Measurements from ENCODE around the gene CACNA1S. TPM values are rescaled to one million over a fixed set of nuclear protein-coding genes. Genes with fewer than 3 reads are reported as not detected.
A peak's percentile ranks its signal among the peaks of the same experiment; 100 is the strongest.

Gene CACNA1S
- total RNA-seq, 1 experiment from 2014 or later: not detected

DNA sequence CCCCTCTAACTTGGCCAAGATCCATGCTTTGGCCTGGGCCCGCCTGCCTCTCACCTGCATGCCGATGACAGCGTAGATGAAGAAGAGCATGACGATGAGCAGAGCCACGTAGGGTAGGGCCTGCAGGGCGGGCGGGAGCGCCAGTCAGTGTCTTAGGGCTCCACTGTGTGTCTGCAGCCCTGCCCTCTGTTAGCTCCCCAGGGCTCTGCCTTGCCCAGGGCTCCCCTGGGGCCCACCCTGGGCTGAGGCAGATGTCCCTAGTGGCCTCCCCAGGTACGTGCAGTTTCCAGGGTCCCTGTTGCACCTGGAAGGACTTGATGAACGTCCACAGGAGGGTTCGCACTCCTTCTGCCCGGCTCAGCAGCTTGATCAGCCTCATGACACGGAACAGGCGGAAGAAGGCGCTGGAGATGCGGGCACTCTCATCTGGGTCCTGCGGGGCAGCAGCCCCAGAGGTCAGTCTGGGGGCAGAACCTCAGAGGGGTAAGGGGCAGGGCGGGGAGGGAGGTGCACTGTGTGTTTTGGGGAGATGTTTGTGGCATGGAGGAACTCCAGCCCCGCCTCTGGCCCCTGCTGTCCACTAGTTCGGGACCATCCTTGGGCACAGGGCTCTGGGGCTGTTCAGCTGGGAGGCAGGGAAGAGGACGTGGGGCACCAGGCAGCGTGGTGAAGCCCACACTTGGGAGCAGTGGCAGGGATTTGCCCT, 58.9 kb downstream of the CACNA1S start:
- in situ Hi-C loops (cut with HindIII; ENCODE audit: low pct_unique_long_range_greater_than_20kb, low sequenced_read_pairs): no loop called here
- no peak for DNase-seq (ENCODE audit: low read depth)

DNA sequence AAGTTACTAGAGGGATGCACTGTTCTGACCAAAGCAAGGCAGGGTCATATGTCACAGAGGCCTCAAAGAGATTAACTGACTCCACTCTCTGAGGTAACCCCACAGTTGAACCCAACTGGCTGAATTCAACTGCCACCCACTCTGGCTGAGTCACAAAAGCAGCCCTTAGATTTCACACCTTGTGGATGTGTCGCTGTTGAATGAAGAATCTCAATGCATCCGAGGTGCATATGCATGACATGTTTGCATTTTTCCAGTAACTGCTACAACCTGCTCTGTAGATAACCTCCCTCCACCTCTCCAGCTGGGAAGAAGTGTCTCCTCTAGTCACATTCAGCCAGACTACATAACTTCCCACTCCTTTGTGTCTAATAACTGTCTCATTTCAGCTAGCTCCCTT, 60.8 kb downstream of the CACNA1S start:
- DNase-seq (ENCODE audit: low read depth): no peak
- in situ Hi-C loops (cut with HindIII; ENCODE audit: low pct_unique_long_range_greater_than_20kb, low sequenced_read_pairs): no loop called here

DNA sequence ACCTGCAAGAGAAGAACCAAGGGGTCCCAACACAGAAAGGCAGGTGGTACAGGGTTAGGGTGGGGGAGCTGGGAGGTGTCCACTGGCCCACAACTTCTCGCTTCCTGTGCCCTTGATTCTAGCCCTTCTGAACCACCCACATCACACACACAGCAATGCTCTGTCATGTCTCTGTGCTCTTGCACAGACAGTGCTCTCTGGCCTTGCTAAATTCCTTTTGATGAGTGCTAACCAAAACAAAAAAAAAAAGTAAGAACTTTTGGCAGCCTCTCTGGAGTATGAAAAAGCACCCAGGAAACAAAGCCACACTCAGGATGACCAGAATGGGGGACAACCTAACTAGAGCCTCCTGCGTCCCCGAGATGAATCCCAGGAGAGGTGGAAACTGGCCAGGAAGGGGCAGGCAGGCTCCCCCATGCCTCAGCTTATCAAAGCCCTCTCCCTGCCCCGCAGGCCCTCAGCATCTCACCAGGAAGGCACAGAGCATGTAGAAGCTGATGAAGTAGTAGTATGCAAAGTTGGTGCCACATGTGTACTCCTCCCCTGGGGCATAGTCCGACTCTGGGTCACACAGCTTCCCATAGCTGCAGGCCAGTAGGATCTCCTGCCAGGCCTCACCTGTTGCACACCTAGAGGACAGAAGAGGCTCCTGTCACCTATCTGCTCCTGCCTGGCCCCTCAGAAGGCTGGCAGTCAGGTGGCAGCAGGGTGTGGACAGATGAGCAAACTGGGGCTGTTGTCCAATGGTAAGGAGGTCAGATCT, 61.5 kb downstream of the CACNA1S start:
- no peak for DNase-seq (ENCODE audit: low read depth)
- in situ Hi-C loops (cut with HindIII; ENCODE audit: low pct_unique_long_range_greater_than_20kb, low sequenced_read_pairs): no loop called here

DNA sequence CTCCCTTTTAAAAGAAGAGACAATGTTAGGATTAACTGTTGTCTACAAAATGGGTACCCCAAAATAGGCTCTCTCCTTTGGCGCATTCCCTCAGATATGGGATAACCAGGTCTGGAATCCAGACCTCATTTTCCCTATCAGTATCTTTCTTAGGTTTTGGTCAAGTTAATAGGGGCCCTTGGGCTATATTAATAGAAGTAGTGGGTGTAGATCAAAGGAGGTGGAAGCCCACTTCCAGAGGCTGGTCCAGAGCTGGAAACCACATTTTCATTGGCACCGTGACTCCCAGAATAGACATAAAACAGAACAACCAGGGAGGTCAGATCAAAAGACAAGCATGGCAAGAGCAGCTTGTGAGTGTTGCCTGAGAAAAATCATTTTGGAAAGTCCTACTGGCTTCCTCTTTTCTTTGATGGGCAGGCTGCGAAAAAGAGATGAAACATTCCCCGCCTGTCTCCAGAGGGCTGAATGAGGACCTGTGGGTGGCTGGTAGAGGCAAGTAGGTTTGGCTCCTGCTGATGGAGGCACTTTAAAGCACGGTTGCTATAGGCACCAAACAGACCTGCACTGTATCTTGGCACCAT, 62.9 kb downstream of the CACNA1S start:
- DNase-seq (ENCODE audit: low read depth): no peak
- in situ Hi-C loops (cut with HindIII; ENCODE audit: low pct_unique_long_range_greater_than_20kb, low sequenced_read_pairs): no loop called here

DNA sequence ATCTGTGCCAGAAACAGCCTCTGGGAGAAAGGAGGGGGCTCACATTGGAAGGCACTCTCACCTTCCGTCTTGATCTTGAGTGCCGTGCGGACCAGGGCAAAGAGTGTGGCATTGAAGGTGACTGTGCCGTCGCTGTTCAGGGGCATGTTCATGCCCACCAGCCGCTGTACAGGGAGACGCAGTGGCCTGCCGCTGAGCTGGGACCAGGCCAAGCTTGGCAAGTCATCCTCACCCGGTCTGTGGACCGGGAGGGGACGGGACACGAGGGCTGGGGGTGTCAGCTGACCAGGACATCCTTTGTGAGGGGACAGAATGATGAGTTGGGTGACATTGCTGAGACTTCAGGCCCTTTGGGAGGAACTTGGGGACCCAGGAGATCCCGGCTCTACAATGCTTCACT, 63.7 kb downstream of the CACNA1S start:
- DNase-seq (ENCODE audit: low read depth): no peak
- in situ Hi-C loops (cut with HindIII; ENCODE audit: low pct_unique_long_range_greater_than_20kb, low sequenced_read_pairs): no loop called here

DNA sequence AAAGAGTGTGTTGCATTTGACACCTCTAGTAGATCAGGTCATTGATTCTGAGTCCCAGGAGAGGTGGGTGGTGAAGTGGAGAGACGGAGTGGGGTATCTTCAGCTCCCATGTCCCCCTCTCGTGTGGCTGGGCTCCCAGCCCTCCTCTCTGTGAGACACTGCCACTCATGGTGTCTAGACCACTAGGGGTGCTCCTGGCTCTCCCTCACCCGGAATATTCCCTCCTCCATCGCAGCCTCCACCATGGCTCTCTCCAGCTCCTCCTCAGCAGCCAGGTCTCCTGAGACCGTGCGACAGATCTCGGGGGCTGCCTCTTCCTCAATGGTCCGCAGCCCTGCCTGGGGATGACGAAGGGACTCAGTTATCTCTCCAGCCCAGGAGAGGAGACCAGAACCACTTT, 68.1 kb downstream of the CACNA1S start:
- in situ Hi-C loops (cut with HindIII; ENCODE audit: low pct_unique_long_range_greater_than_20kb, low sequenced_read_pairs): no loop called here
- no peak for DNase-seq (ENCODE audit: low read depth)

DNA sequence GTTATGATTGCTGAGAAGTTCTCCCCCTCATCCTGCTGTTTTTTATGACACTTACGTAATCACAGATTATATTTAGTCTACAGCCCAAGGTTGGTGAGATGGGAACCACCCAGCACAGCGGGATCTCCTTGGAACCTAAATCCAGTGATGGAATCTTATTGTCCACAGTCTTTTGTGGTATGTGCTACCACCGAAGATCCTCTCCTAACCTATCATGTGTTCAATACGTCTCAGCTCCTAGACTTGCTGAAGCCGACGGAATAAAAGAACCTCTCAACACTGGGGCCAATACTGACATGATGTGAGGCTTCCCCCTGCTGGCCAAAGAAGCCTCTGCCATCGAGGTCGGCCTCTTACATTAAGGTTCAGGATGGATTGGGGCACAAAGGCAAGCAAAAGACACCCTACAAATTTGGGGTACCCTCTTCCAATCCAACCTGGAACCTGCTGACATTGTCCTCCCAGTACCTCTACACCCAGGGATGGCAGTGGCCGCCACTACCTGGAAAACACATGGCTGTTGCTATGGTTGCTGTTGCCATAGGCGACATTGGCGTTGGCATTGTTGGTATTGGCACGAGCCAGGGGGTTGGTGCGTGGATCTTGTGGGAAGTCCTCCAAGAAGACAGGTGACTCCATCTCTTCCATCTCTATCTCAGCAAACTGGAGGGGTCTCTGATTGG, 69.3 kb downstream of the CACNA1S start:
- in situ Hi-C loops (cut with HindIII; ENCODE audit: low pct_unique_long_range_greater_than_20kb, low sequenced_read_pairs): no loop called here
- DNase-seq (ENCODE audit: low read depth): peak; percentile 50

DNA sequence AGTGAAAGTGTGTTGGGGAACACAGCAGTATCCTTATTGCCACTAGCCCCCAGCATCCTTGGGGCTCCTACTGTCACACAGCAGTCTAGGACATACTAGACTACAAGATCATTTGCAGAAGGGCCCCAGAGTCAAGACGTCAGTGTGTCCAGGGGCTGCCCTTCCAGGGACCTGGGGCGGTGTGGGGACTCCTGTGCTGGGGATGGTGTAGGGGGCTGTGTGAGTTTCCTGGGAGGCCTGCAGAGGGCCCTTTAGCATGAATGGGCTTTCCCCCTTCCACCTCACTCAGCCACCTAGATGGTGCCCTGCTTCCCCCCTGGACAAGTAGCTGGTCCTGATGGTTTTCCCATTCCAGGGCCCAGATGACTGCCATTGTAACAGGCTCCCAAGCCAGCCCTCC, 71.2 kb downstream of the CACNA1S start:
- in situ Hi-C loops (cut with HindIII; ENCODE audit: low pct_unique_long_range_greater_than_20kb, low sequenced_read_pairs): no loop called here
- DNase-seq (ENCODE audit: low read depth): no peak

DNA sequence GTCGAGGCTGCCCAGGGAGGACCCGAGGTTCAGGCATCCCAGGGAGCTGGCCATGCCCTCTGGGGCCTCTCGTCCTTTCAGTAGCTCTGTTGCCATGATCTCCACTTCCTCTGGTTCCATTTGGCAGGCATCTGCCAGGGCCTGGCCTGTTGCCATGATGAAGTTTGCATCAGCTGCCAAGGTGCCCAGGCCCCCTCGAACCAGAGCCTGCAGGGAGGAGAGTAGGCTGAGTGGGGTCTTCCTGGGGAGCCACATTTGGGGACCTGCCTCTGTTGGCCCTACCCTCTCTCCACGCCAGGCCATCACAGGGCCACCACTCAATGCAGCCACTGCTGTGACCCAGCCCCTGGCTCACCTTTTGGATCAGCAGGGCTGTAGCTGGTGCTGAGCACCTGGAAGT, 72.3 kb downstream of the CACNA1S start:
- no peak for DNase-seq (ENCODE audit: low read depth)
- in situ Hi-C loops (cut with HindIII; ENCODE audit: low pct_unique_long_range_greater_than_20kb, low sequenced_read_pairs): no loop called here

DNA sequence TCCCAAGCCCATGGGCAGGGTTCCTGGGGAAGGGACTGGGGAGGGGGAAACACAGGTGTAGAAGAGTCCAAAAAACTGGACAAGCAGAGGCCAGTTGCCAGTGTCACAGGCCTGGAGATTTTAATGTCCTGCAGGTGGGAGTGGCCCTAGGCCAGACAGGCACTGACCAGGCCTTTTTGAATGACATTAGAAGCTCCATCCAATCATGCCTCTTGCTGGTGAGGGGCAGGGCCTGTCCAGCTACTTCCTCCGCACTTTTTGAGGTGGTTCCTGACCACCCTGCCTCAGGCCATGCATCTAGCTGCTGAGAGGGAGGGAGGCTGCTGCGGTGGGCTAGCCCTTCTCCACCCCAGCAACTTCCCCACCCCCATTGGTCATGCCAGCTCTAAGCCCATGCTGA, 72.8 kb downstream of the CACNA1S start:
- no peak for DNase-seq (ENCODE audit: low read depth)
- in situ Hi-C loops (cut with HindIII; ENCODE audit: low pct_unique_long_range_greater_than_20kb, low sequenced_read_pairs): no loop called here

DNA sequence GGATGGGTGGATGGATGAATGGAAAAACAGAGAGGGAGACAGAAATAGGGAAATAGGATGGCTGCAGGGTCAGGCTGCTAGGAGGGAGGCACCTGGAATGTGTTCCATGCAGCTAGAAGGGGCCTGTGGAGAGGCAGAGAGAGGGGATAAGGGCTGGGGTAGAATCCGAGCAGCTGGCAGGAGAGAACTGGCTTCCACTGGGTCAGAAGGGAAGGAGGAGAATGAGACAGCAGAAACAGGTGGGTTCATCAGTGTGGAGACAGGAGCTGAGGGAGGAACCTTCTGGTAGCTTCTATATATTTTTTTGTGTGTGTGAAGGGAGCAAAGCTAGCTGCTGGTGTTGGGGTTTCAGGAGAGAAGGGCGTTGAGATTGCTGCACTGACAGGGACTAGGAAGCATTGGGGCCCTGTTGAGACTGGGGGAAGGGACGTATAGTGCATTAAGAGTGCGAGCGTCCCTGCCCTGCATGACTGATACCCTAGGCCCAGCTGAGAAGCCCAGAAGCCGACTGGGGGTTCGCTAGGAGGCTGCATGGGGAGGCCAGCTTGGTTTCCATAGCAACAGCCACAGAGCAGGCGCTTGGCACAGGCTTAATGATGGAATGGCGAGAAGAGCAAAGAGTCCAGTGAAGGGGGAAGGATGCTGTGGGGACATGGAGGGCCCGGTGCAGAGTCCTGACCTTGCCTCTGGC, 73.9 kb downstream of the CACNA1S start:
- no peak for DNase-seq (ENCODE audit: low read depth)
- in situ Hi-C loops (cut with HindIII; ENCODE audit: low pct_unique_long_range_greater_than_20kb, low sequenced_read_pairs): no loop called here

DNA sequence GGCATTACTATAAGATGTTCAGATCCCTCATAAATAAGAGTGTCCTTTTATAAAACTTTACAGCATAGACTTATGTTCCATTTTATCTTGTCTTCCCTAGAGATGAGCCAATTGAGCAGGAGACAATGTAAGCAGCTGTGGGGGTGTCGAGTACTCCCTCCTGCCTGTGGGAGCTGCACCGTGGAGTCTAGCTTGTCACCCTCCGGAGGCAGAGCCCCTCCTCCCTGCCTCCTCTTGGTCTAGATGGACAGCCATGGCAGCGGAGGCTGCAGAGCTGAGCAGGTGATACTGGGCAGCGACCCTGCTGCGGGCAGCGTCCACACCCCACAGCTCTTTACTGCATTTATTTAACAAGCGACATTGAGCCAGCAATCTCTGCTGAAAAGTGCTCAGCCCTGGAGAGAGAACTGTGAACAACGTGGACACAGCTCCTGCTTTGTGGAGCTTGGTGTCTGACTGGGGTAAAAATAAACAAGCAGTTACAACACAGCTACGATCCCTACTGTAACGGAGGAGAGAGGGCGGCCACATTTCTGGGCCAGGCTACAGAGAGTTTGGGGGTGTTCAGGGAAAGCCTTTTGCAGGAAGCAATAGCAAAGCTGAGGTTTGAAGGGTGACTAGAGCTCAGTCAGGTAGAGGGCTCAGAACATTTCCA, 75.9 kb downstream of the CACNA1S start:
- no peak for DNase-seq (ENCODE audit: low read depth)
- in situ Hi-C loops (cut with HindIII; ENCODE audit: low pct_unique_long_range_greater_than_20kb, low sequenced_read_pairs): no loop called here

DNA sequence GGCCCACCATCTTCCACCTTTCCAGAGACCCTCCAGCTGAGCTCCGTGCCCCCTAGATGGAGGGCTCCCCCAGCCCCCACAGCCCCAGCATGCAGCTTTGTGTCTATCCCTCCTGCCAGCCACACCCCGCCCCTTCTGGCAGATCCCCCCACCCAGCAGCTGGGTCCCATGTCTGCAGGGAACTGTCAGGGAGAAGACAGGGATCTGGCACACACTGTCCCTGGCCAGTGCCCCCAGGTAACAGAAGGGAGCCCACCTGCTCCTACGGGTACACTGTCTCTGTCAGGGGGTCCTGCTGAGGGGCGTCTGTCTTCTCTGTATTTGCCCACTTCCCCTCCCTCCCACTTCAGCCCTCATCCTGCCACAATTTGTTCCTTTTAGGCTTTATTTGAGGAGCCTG, 77.6 kb downstream of the CACNA1S start:
- in situ Hi-C loops (cut with HindIII; ENCODE audit: low pct_unique_long_range_greater_than_20kb, low sequenced_read_pairs): no loop called here
- no peak for DNase-seq (ENCODE audit: low read depth)

DNA sequence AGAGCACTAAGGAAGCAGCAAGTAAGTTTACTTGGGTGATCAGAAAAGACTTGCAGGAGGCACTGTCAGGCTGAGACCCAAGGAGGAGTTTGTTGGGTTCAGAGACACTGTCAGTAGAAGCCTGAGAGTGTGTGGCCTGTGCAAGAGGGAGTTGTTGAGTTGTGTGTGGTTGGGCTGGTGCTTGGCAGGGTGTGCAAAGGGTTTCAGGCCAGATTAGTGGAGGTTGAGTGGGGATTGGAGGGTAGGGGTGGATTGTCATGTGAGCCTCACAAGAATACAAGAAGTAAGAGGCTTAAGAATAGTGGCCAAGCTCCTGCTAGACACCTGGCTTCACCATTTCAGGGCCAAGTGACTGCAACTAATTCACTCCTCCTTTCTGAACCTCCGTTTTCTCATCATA, 79.8 kb downstream of the CACNA1S start:
- DNase-seq (ENCODE audit: low read depth): no peak
- in situ Hi-C loops (cut with HindIII; ENCODE audit: low pct_unique_long_range_greater_than_20kb, low sequenced_read_pairs): no loop called here

DNA sequence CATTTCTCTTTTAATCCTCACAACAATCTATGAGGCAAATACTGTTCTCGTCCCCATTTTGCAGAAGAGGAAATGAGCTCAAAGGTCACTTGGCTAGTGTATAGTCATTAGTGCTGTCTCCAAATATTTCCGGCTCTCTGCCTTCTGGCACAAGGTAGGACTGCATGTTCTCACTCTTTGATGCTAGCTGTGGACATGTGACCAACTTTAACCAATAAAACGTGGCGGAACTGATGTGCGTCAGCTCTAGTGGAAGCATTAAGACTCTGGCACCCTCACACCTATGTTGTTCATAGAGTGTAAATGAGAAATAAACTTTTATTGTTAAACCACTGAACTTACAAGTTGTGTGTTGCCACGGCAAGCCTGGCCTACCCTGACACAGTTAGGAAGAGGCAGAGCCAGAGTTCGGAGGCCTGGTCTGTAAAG, 83.8 kb downstream of the CACNA1S start:
- DNase-seq (ENCODE audit: low read depth): no peak
- in situ Hi-C loops (cut with HindIII; ENCODE audit: low pct_unique_long_range_greater_than_20kb, low sequenced_read_pairs): no loop called here

DNA sequence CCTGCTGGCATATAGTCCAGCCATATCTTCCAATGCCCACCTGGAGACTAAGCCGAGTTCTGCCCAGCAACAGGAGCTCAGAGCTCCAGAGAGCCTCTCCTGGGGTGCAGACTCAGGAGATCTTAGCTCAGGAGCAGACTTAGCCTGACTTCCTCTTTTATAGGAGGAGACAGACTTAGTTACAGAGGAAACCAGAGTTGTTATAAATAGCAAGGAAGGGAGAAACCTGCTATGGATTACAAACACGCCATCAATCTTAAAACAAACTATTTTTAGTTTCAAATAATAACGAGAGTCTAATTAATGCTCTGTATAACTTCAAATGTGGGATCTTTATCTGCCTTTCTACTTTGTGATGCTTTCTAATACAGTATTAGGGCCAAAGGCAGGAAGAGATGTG, 85.4 kb downstream of the CACNA1S start:
- no peak for DNase-seq (ENCODE audit: low read depth)
- in situ Hi-C loops (cut with HindIII; ENCODE audit: low pct_unique_long_range_greater_than_20kb, low sequenced_read_pairs): no loop called here

DNA sequence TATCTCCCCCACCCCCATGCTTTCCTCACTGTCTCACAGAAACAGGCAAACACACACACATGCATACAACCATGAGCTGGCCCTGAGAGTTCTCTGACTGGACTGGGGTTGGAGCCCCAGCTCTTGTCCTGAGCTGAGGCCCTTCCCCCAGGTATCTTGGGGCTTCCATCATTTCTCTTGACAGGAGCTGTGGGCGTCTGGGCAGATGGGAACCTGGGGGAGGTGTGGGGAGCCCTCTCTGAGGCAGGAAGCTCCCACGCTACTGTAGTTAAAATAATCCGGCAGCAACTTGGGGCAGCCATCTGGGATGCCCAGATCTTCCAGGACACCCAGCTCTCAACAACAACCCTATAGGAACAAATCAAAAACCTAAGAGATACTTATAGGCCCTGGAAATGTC, 86.0 kb downstream of the CACNA1S start:
- in situ Hi-C loops (cut with HindIII; ENCODE audit: low pct_unique_long_range_greater_than_20kb, low sequenced_read_pairs): no loop called here

DNA sequence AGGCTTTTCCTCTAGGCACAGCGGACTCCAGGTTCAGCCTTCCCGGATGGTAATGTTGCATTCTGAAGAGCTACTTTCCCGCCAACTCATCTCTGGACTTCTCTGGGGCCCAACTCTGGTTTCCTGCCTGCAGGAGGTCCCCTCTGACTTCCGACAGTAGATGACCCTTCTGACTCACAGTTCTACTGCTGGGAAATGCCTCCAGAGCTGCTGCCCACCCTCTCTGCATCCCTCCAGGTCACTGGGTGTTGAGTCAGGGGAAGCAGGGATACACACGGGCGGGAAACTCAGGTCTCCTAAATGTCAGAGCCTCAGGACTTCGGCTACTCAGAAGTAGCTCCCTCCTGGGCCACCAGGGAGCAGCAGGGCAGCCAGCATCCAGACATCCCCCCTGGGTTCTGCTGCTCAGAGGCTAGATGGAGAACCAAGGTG, 86.6 kb downstream of the CACNA1S start:
- in situ Hi-C loops (cut with HindIII; ENCODE audit: low pct_unique_long_range_greater_than_20kb, low sequenced_read_pairs): no loop called here
- no peak for DNase-seq (ENCODE audit: low read depth)

More for the DNA sequence above, 86.0 kb downstream of the CACNA1S start:
- no peak for DNase-seq (ENCODE audit: low read depth)

Data from Caki2 (cell line).